Kasumi-1 (cell line): Measurements from ENCODE around the gene VPREB3.

Experiments
- DNase-seq, 2 experiments: peaks; one replicate each; lab custom pipeline; 2025; lab: John Stamatoyannopoulos, UW

The VPREB3 gene

GRCh38 chr22:23742505-23743264 lies 11.5 kb downstream of the VPREB3 start:
- DNase-seq: no peak

- no peak for DNase-seq
These were observed 16.5 kb downstream of the VPREB3 start for GRCh38 chr22:23737696-23738095.

- peak in 1 of 2 experiments; percentile 5 for DNase-seq
These were observed 26.1 kb downstream of the VPREB3 start for GRCh38 chr22:23728108-23728507.

GRCh38 chr22:23722724-23723123 lies 31.5 kb downstream of the VPREB3 start:
- no peak for DNase-seq

GRCh38 chr22:23722160-23722559 lies 32.1 kb downstream of the VPREB3 start:
- DNase-seq: no peak

GRCh38 chr22:23720855-23721254 lies 33.4 kb downstream of the VPREB3 start:
- no peak for DNase-seq

- DNase-seq: no peak
These were observed 35.7 kb downstream of the VPREB3 start for GRCh38 chr22:23718371-23719165.

GRCh38 chr22:23716811-23717801 lies 37.1 kb downstream of the VPREB3 start:
- DNase-seq: peak; percentile 79

GRCh38 chr22:23715806-23716375 lies 38.3 kb downstream of the VPREB3 start:
- DNase-seq: no peak

- DNase-seq: no peak
These were observed 39.3 kb downstream of the VPREB3 start for GRCh38 chr22:23714596-23715578.

- no peak for DNase-seq
These were observed 40.3 kb downstream of the VPREB3 start for GRCh38 chr22:23713696-23714595.

GRCh38 chr22:23712256-23712655 lies 42.0 kb downstream of the VPREB3 start:
- no peak for DNase-seq

GRCh38 chr22:23709107-23709506 lies 45.1 kb downstream of the VPREB3 start:
- DNase-seq: no peak

- DNase-seq: no peak
These were observed 46.0 kb downstream of the VPREB3 start for GRCh38 chr22:23708270-23708669.

- DNase-seq: no peak
These were observed 48.9 kb downstream of the VPREB3 start for GRCh38 chr22:23705358-23705757.

GRCh38 chr22:23704829-23705228 lies 49.4 kb downstream of the VPREB3 start:
- DNase-seq: no peak

GRCh38 chr22:23704062-23704461 lies 50.2 kb downstream of the VPREB3 start:
- no peak for DNase-seq
